Esophagus squamous epithelium (tissue), 4 donors: ENCODE measurements around the gene ISG20.

ENCODE experiments used
- CTCF ChIP-seq, 6 experiments: fragments of 450-650 bp in 4 of 6; fragments of 200-600 bp in 2 of 6; sonication (generic) in 2 of 6; IDR thresholded peaks; one replicate each; pipeline ENCODE4 v1.5.1; 2016 to 2019; ENCODE audit warnings: antibody characterized with exemption in 6 of 6, mild to moderate bottlenecking in 4 of 6, moderate library complexity in 4 of 6
- POLR2A ChIP-seq, 4 donors: fragments of 450-650 bp; IDR thresholded peaks; one replicate each; pipeline ENCODE4 v1.6.1; 2017; ENCODE audit warnings: antibody characterized with exemption in 4 of 4, mild to moderate bottlenecking in 4 of 4, moderate library complexity in 3 of 4

- no peak for TF ChIP-seq CTCF (IDR thresholded peaks at IDR 0.05)
- no peak for TF ChIP-seq POLR2A (IDR thresholded peaks at IDR 0.05)
These were observed 17.1 kb downstream of the ISG20 start for GRCh38 chr15:88655800-88656488.
